ENCODE results near the gene SELENOS. TPM values are rescaled to one million over a fixed set of nuclear protein-coding genes. Genes with fewer than 3 reads are reported as not detected.

The SELENOS gene
- total and polyA plus RNA-seq, 11 donors, result 38.7 to 209 (median 49.8) TPM

DNA sequence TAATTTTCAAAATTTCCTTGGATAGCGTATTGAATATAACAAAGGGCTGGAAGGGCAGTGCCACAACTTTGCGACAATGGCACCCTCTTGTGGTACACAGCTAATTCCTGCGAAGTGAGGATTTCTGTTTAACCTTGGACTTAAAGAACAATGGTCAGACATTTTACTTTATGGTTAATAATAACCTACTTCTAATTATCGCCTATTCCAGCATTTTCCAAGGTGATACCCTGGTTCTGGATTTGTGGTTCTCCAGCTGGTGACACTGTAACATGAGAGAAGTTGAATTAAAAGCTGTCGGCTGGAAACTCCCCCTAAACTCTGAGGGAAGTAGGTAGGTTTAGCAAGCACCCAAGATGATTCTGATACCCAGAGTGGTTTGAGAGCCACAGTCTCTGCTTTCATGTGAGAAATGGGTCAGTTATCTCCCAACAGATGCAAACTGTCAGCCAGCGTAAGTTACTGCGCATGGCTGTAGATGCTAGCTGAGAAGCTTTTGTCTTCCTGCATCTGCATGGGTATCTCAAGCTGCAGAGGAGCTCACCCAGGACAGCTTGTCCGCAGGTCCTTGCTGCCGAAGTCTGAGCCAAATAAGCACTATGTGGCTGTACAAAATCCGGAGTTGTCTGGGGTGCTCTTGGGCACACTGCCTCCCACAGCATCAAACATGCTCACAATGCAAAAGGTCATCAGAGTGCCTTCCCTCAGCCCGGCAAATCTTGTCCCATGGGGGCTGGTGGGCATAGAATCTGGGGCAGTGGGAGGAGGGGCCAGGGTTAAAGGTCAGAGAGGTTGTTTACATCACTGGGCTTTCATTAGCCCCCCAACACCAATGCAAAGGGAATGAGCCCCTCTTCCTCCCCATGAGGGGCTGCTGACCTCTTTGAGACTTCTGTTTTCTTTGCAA lies 18.8 kb downstream of the SELENOS start:
- Histone ChIP-seq H3K27me3 (no peaks in the 10 kb centered on the region), H3K27ac (no peak overlapping the region), H3K4me1 (peaks cover 0 to 23% (median 10%) of the 10 kb centered on the region in 12 donors), H3K36me3 (no peaks in the 10 kb centered on the region), H3K4me3 (no peak overlapping the region), H3K9me3 (no peaks in the 10 kb centered on the region)
- peak in 3 of 5 donors; percentile 57 to 69 (median 68) for DNase-seq
- WGBS, 4 donors, result 25 to 41% (median 34%) methylated on average over 9 to 11 of the region's 11 CpGs
- ATAC-seq, result peak in 3 of 4 donors; percentile 51 to 66 (median 61)
- TF ChIP-seq POLR2A (IDR thresholded peaks at IDR 0.05), result no peak
- TF ChIP-seq, protein P1, sequence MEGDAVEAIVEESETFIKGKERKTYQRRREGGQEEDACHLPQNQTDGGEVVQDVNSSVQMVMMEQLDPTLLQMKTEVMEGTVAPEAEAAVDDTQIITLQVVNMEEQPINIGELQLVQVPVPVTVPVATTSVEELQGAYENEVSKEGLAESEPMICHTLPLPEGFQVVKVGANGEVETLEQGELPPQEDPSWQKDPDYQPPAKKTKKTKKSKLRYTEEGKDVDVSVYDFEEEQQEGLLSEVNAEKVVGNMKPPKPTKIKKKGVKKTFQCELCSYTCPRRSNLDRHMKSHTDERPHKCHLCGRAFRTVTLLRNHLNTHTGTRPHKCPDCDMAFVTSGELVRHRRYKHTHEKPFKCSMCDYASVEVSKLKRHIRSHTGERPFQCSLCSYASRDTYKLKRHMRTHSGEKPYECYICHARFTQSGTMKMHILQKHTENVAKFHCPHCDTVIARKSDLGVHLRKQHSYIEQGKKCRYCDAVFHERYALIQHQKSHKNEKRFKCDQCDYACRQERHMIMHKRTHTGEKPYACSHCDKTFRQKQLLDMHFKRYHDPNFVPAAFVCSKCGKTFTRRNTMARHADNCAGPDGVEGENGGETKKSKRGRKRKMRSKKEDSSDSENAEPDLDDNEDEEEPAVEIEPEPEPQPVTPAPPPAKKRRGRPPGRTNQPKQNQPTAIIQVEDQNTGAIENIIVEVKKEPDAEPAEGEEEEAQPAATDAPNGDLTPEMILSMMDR (IDR thresholded peaks at IDR 0.05), result peak; percentile 67 to 94 (median 88)
- intact Hi-C loops (cut with DNase I), result loop anchor here (1.0 to 10.0 kb wide), 12 partner anchors 94 to 634 kb away; partner anchors contain the start of gene LRRK1 (in 1 of the 10)

DNA sequence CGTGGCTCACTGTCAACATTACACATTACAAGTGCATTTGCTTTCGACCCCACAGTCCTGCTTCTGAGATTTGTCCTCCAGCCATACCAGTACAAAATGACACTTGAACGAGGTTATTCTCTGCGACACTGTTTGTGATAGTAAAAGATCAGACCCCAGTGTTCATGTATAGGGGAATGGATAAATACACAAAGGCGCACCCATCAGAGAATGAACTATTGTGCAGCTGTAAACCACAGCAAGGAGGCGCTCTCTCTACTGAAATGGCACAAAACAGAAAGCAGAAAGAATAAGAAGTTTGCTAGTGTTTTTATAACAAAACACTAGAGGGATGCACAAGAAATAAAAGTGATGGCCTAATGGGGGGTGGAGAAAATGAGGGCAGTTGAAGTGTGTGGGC lies 20.5 kb downstream of the SELENOS start:
- no peak for DNase-seq
- Histone ChIP-seq H3K9me3 (no peaks in the 10 kb centered on the region), H3K27me3 (no peaks in the 10 kb centered on the region), H3K27ac (no peak overlapping the region), H3K36me3 (no peaks in the 10 kb centered on the region), H3K4me1 (peaks cover 0 to 28% (median 17%) of the 10 kb centered on the region in 12 donors), H3K4me3 (no peak overlapping the region)
- TF ChIP-seq, protein P1 (IDR thresholded peaks at IDR 0.05), result peak in 2 of 12 donors; percentile 9 to 13
- no peak for TF ChIP-seq POLR2A (IDR thresholded peaks at IDR 0.05)
- ATAC-seq, result no peak
- intact Hi-C loops (cut with DNase I), result loop anchor here in 7 of 10 donors (1.0 to 10.0 kb wide), 6 partner anchors 92 to 632 kb away; partner anchors contain the start of gene LRRK1 (in 1 of the 7)
- 84 to 96% (median 88%) methylated on average over 6 of the region's 6 CpGs for whole genome bisulfite sequencing, 4 donors

DNA sequence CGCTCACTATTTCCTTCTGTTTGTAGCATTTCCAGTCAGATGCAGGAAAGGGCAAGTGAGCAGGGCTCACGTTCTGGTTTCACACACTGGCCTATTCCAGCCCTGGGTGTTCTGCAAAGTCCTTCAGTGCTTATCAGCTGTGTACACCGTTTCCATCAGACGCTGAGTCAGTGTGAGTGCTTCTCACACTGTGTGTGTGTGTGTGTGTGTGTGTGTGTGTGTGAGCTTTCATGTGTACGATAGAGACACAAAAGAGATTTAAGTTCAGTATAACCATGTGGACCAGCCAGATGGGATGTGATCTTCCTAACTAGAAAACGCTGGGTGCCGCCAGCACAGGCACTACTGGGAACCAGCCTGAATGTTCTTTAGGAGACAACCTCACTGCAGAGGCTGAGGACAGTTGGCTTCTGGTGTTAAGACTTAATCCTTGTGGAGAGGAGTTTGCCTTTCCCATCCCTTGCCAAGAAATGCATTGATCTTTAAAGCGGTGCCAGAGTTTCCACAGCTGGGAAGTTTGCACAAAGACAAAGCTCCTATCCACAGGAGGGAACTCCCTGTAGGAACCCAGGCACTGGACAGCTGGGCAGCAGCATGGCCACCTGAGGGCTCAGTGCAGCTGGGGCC lies 21.6 kb downstream of the SELENOS start:
- intact Hi-C loops (cut with DNase I), result loop anchor here in 7 of 10 donors (1.0 to 10.0 kb wide), 6 partner anchors 91 to 631 kb away; partner anchors contain the start of gene LRRK1 (in 1 of the 7)
- peak in 3 of 5 donors; percentile 43 to 63 (median 58) for DNase-seq
- Histone ChIP-seq H3K27ac (peak overlapping the region in 3 of 12 donors; percentile 13 to 57 (median 48)), H3K36me3 (no peaks in the 10 kb centered on the region), H3K4me3 (no peak overlapping the region), H3K27me3 (no peaks in the 10 kb centered on the region), H3K9me3 (no peaks in the 10 kb centered on the region), H3K4me1 (peaks cover 0 to 30% (median 17%) of the 10 kb centered on the region in 12 donors)
- peak; percentile 57 to 73 (median 64) for ATAC-seq
- 35 to 39% (median 36%) methylated on average over 6 to 8 of the region's 8 CpGs for WGBS, 4 donors
- TF ChIP-seq, protein P1 (IDR thresholded peaks at IDR 0.05), result no peak
- TF ChIP-seq POLR2A (IDR thresholded peaks at IDR 0.05), result no peak

DNA sequence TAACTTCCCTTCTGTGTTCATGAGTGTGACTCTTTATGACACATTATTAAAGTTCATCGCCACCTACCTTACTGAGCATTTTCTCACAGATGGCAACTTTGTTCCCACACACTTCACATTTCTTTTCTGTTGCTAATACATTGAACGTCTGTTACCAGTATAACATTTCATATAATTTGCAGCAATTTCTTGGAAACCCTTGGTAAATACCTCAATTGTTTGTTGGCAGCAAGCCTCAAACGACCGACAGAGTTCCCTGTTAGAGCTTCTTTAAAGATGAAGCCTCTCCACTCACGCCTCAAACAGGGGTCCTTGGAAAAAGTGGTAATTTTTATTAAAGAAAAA lies 22.3 kb downstream of the SELENOS start:
- Histone ChIP-seq H3K4me1 (peaks cover 0 to 37% (median 23%) of the 10 kb centered on the region in 12 donors), H3K4me3 (no peak overlapping the region), H3K36me3 (no peaks in the 10 kb centered on the region), H3K27ac (peak overlapping the region in 2 of 12 donors; percentile 48 to 57), H3K9me3 (no peaks in the 10 kb centered on the region), H3K27me3 (no peaks in the 10 kb centered on the region)
- WGBS, 4 donors, result 68 to 80% (median 74%) methylated on average over 5 of the region's 5 CpGs
- intact Hi-C loops (cut with DNase I), result loop anchor here in 7 of 10 donors (5.0 to 10.0 kb wide), 5 partner anchors 90 to 630 kb away; partner anchors contain the start of gene LRRK1 (in 1 of the 7)
- TF ChIP-seq, protein P1 (IDR thresholded peaks at IDR 0.05), result no peak
- no peak for TF ChIP-seq POLR2A (IDR thresholded peaks at IDR 0.05)
- DNase-seq, result no peak
- no peak for ATAC-seq

Data from heart left ventricle (tissue), 16 donors.